ENCODE results near the gene CKAP4.

GRCh38 chr12:106296179-106296877 lies 48.5 kb upstream of the CKAP4 start:
- TF ChIP-seq, protein P1, sequence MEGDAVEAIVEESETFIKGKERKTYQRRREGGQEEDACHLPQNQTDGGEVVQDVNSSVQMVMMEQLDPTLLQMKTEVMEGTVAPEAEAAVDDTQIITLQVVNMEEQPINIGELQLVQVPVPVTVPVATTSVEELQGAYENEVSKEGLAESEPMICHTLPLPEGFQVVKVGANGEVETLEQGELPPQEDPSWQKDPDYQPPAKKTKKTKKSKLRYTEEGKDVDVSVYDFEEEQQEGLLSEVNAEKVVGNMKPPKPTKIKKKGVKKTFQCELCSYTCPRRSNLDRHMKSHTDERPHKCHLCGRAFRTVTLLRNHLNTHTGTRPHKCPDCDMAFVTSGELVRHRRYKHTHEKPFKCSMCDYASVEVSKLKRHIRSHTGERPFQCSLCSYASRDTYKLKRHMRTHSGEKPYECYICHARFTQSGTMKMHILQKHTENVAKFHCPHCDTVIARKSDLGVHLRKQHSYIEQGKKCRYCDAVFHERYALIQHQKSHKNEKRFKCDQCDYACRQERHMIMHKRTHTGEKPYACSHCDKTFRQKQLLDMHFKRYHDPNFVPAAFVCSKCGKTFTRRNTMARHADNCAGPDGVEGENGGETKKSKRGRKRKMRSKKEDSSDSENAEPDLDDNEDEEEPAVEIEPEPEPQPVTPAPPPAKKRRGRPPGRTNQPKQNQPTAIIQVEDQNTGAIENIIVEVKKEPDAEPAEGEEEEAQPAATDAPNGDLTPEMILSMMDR (IDR thresholded peaks at IDR 0.05), result no peak
- no peak for TF ChIP-seq EZH2 (IDR thresholded peaks at IDR 0.05; ENCODE audit: borderline replicate concordance, insufficient read depth, low read depth, low read length, poor library complexity, severe bottlenecking)

Data from B cell (primary cell).